Keratinocyte (primary cell): ENCODE results near the gene CNOT3. TPM values are rescaled to one million over a fixed set of nuclear protein-coding genes. Genes with fewer than 3 reads are reported as not detected.
"Not testable (repeated sequence)": the region's sequence is repeated elsewhere in the genome, so short reads cannot be mapped to it uniquely, and the experiment has no call there.

Experiments
- DNase-seq: peaks from one replicate; pipeline ENCODE4 v3.0.0-alpha.2; 2011; ENCODE audit warnings: low read depth, missing footprints, low spot score
- FAIRE-seq: peaks from 2 replicates; lab custom pipeline; 2011; peaks lifted over from hg19 to GRCh38; lab: Jason Lieb, UNC
- H2AFZ ChIP-seq: 2 replicates; pipeline ENCODE4 v1.6.0; 2012; ENCODE audit warnings: low read length, control low read depth, inconsistent platforms; ENCODE audit not compliant: control insufficient read depth
- H3K27ac ChIP-seq: 2 replicates; pipeline ENCODE4 v1.5.1; 2011; ENCODE audit warnings: low read length; ENCODE audit not compliant: control insufficient read depth, insufficient read depth
- H3K27me3 ChIP-seq: 3 replicates; pipeline ENCODE4 v1.6.0; 2011; ENCODE audit warnings: low read length; ENCODE audit not compliant: control insufficient read depth, insufficient read depth; ENCODE audit errors: extremely low read depth
- H3K36me3 ChIP-seq, 2 experiments: 2 replicates in 1 of 2; 3 replicates in 1 of 2; pipeline ENCODE4 v1.5.1; 2011; ENCODE audit warnings: low read length in 2 of 2, mild to moderate bottlenecking in 1 of 2; ENCODE audit not compliant: control insufficient read depth in 2 of 2, insufficient read depth in 2 of 2; ENCODE audit errors: extremely low read depth in 1 of 2
- H3K4me1 ChIP-seq: 3 replicates; pipeline ENCODE4 v1.5.1; 2011; ENCODE audit warnings: low read length; ENCODE audit not compliant: control insufficient read depth, insufficient read depth; ENCODE audit errors: extremely low read depth
- H3K4me2 ChIP-seq: 3 replicates; pipeline ENCODE4 v1.6.0; 2011; ENCODE audit warnings: low read depth, low read length; ENCODE audit not compliant: control insufficient read depth, insufficient read depth; ENCODE audit errors: extremely low read depth
- H3K4me3 ChIP-seq, 3 experiments: fragments of 200-600 bp in 1 of 3; sonication (generic) in 1 of 3; 2 replicates in 2 of 3; 3 replicates in 1 of 3; pipeline ENCODE4 v1.5.1; 2011 to 2016; ENCODE audit warnings: low read length in 3 of 3, mild to moderate bottlenecking in 3 of 3, control low read depth in 2 of 3, inconsistent platforms in 1 of 3, low read depth in 1 of 3, mixed read lengths in 1 of 3, mixed run types in 1 of 3, moderate library complexity in 1 of 3; ENCODE audit not compliant: control insufficient read depth in 2 of 3, insufficient read depth in 2 of 3; ENCODE audit errors: extremely low read depth in 1 of 3
- H3K79me2 ChIP-seq: 2 replicates; pipeline ENCODE4 v1.6.0; 2012; ENCODE audit warnings: low read length; ENCODE audit not compliant: control insufficient read depth, insufficient read depth
- H3K9ac ChIP-seq: 3 replicates; pipeline ENCODE4 v1.6.0; 2011; ENCODE audit warnings: low read length; ENCODE audit not compliant: control insufficient read depth, insufficient read depth; ENCODE audit errors: extremely low read depth
- H3K9me1 ChIP-seq: 3 replicates; pipeline ENCODE4 v1.6.0; 2011; ENCODE audit warnings: low read length; ENCODE audit not compliant: control insufficient read depth, insufficient read depth; ENCODE audit errors: extremely low read depth
- H3K9me3 ChIP-seq: 2 replicates; pipeline ENCODE4 v1.5.1; 2012; ENCODE audit warnings: low read depth, low read length; ENCODE audit not compliant: control insufficient read depth
- H4K20me1 ChIP-seq: 3 replicates; pipeline ENCODE4 v1.6.0; 2011; ENCODE audit warnings: low read length; ENCODE audit not compliant: control insufficient read depth, insufficient read depth; ENCODE audit errors: extremely low read depth
- EZH2 ChIP-seq: IDR thresholded peaks from one replicate; pipeline ENCODE4 v1.6.1; 2012; ENCODE audit warnings: inconsistent platforms, mild to moderate bottlenecking, low read length, moderate library complexity
- dilution Hi-C: fragments of 300-500 bp; cut with MboI; formaldehyde crosslinking; loops from one replicate; pipeline ENCODE4 v1.7.0; 2020; ENCODE audit warnings: low sequenced_read_pairs; ENCODE audit not compliant: extremely low pct_ligation_motif_present
- polyA plus RNA-seq, 5 experiments: library from polyadenylated mRNA; depleted of rRNA in 3 of 5; stranded (reverse) in 3 of 5; stranded (forward) in 1 of 5; unstranded in 1 of 5; fragments of >200 nt; gene quantifications; 1 replicate in 1 of 5; 2 replicates in 3 of 5; 3 replicates in 1 of 5; pipeline versions ENCODE4 v1.2.1 to v1.2.3, GENCODE V29; 2011 to 2012; ENCODE audit warnings: missing spikeins in 2 of 5, low read depth in 1 of 5, low replicate concordance in 1 of 5
- TF ChIP-seq, protein P1 (sequence below), 3 experiments: IDR thresholded peaks in 1 of 3; conservative IDR thresholded peaks in 1 of 3; optimal IDR thresholded peaks in 1 of 3; 2 replicates in 2 of 3; 3 replicates in 1 of 3; pipeline versions ENCODE3 to v1.5.1; 2011; ENCODE audit warnings: low read length in 3 of 3, mild to moderate bottlenecking in 3 of 3, moderate library complexity in 2 of 3, control low read depth in 1 of 3, inconsistent platforms in 1 of 3; ENCODE audit not compliant: insufficient read depth in 2 of 3; ENCODE audit errors: extremely low read depth in 1 of 3

The CNOT3 gene
- polyA plus RNA-seq, 1 donor (not counting 4 experiments of a cell fraction or from before 2014, with no cell fraction given), result 8.6 TPM

DNA sequence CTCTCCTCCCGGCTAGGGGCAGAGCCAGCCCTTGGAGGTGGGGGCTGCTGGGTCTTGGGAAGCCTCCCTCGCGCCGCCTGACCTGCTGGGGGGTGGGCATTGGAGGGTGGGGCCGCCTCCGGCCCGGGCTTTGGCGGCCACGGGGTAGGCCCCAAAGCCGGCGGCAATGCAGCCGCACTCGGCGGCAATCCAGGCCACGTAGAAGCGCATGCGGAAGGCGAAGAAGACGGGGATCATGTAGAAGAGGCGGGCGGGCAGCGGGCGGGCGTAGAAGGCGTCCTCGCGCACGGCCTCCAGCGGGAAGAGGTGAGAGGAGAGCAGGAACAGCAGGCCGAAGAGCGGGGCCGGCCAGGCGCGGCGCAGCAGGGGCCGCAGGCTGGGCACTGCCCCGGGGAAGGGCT, 43.1 kb downstream of the CNOT3 start:
- H2AFZ ChIP-seq, result no peak overlapping the region
- H3K36me3 ChIP-seq, result peaks cover 23% of the 10 kb centered on the region in 2 experiments
- peaks cover 5% of the 10 kb centered on the region for H4K20me1 ChIP-seq
- no peaks in the 10 kb centered on the region for H3K9me3 ChIP-seq
- no peak overlapping the region for H3K4me3 ChIP-seq
- no peaks in the 10 kb centered on the region for H3K27me3 ChIP-seq
- no peak for DNase-seq
- H3K9me1 ChIP-seq, result no peaks in the 10 kb centered on the region
- H3K4me1 ChIP-seq, result no peaks in the 10 kb centered on the region
- H3K9ac ChIP-seq, result no peak overlapping the region
- H3K4me2 ChIP-seq, result no peak overlapping the region
- peaks cover 2% of the 10 kb centered on the region for H3K79me2 ChIP-seq
- dilution Hi-C loops, result no loop called here
- no peak for TF ChIP-seq EZH2
- TF ChIP-seq, protein P1, sequence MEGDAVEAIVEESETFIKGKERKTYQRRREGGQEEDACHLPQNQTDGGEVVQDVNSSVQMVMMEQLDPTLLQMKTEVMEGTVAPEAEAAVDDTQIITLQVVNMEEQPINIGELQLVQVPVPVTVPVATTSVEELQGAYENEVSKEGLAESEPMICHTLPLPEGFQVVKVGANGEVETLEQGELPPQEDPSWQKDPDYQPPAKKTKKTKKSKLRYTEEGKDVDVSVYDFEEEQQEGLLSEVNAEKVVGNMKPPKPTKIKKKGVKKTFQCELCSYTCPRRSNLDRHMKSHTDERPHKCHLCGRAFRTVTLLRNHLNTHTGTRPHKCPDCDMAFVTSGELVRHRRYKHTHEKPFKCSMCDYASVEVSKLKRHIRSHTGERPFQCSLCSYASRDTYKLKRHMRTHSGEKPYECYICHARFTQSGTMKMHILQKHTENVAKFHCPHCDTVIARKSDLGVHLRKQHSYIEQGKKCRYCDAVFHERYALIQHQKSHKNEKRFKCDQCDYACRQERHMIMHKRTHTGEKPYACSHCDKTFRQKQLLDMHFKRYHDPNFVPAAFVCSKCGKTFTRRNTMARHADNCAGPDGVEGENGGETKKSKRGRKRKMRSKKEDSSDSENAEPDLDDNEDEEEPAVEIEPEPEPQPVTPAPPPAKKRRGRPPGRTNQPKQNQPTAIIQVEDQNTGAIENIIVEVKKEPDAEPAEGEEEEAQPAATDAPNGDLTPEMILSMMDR (optimal IDR thresholded peaks at IDR 0.05 in 1 of 3, IDR thresholded peaks at IDR 0.05 in 1 of 3, conservative IDR thresholded peaks at IDR 0.05 in 1 of 3; ENCODE audit: extremely low read depth in 1 of 3, insufficient read depth in 2 of 3, low read length in 3 of 3), result no peak
- FAIRE-seq, result no peak
- H3K27ac ChIP-seq, result no peak overlapping the region

DNA sequence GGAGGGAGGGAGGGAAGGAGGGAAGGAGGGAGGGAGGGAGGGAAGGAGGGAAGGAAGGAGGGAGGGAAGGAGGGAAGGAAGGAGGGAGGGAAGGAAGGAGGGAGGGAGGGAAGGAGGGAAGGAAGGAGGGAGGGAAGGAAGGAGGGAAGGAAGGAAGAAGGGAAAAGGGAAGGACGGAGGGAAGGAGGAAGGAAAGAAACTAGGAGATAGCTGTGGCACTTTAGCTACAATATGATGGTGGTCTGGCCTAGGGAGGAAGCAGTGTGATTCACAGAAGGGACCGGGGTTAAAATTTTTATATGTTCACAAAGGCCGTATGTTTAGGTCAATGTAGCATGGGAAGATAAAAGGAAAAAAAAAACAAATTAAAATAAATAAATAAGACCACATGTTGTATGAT, 44.3 kb downstream of the CNOT3 start:
- H3K4me1 ChIP-seq, H3K9ac ChIP-seq, H3K9me1 ChIP-seq, H3K9me3 ChIP-seq, H3K79me2 ChIP-seq, DNase-seq, H4K20me1 ChIP-seq, dilution Hi-C loops, H3K4me2 ChIP-seq, H3K27ac ChIP-seq, H3K27me3 ChIP-seq, H2AFZ ChIP-seq, FAIRE-seq, H3K4me3 ChIP-seq: not testable (repeated sequence)
- peaks cover 27 to 30% of the 10 kb centered on the region in 2 experiments for H3K36me3 ChIP-seq

DNA sequence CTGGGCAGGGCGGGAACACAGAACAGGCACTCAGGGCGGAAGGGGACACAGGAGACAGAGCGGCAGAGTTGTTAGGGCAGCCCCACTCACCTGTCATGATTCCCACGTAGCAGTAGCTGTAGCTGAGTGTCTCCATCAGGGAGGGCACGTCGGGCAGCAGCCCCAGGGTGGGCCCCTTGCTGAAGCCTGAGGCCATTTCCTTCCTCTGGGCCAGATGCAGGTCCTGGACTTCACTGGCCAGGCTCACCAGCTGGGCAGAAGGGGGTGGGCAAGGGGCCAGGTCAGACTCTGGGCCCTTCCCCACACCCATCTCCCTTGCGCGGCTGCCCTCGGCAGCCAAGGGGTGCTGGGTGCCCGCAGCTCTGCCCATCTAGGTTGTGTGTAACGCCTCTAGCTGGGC, 45.9 kb downstream of the CNOT3 start:
- TF ChIP-seq EZH2, result no peak
- TF ChIP-seq, protein P1 (optimal IDR thresholded peaks at IDR 0.05 in 1 of 3, IDR thresholded peaks at IDR 0.05 in 1 of 3, conservative IDR thresholded peaks at IDR 0.05 in 1 of 3; ENCODE audit: extremely low read depth in 1 of 3, insufficient read depth in 2 of 3, low read length in 3 of 3), result no peak
- Histone ChIP-seq H3K36me3 (peaks cover 29 to 30% of the 10 kb centered on the region in 2 experiments), H3K4me2 (no peak overlapping the region), H3K79me2 (peaks cover 19% of the 10 kb centered on the region), H3K9me3 (no peaks in the 10 kb centered on the region), H3K9ac (no peak overlapping the region), H3K4me3 (no peak overlapping the region), H4K20me1 (peaks cover 5% of the 10 kb centered on the region), H3K9me1 (no peaks in the 10 kb centered on the region), H3K4me1 (peaks cover 5% of the 10 kb centered on the region), H2AFZ (no peak overlapping the region), H3K27ac (no peak overlapping the region), H3K27me3 (no peaks in the 10 kb centered on the region)
- dilution Hi-C loops, result no loop called here
- DNase-seq (no peak), FAIRE-seq (no peak)
